ENCODE measurements around the gene LRP1B. TPM values are rescaled to one million over a fixed set of nuclear protein-coding genes. Genes with fewer than 3 reads are reported as not detected.

Gene LRP1B
- total RNA-seq, 2 donors from 2014 or later, result 0.52 to 3.0 TPM

DNA sequence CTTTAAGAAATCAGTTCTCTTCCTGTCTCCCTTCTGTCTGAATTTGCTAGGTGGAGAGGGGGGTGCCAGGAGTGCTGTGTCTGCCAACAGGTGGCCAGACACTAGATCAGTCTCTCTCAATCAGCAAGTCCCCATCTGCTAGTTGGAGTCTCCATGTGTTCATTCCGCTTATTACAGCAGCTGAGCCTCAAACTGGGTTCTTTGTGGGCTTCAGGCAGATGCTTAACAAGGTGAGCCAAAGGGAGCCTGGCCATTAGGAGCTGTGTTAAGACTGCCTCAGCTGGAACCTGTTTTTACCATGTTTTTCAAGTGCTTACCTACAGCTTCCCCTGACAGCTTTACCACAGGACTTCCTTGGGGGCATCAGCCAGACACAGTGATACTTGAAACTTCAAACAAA, 401.9 kb downstream of the LRP1B start:
- Histone ChIP-seq H3K9me3 (no peaks in the 10 kb centered on the region), H3K27ac (no peak overlapping the region), H3K27me3 (no peaks in the 10 kb centered on the region), H3K4me3 (no peak overlapping the region), H3K4me1 (no peaks in the 10 kb centered on the region), H3K36me3 (replicated peaks in 1 of 2; ENCODE audit: insufficient read depth in 1 of 2, low read depth in 2 of 2) (no peaks in the 10 kb centered on the region)
- intact Hi-C loops (cut with DNase I), result no loop called here
- 57 to 90% methylated on average over 1 of the region's 1 CpG for WGBS, 2 donors
- ATAC-seq (no peak), DNase-seq (no peak)
- TF ChIP-seq POLR2A (IDR thresholded peaks at IDR 0.05) (no peak), CTCF (IDR thresholded peaks at IDR 0.05) (no peak)

- intact Hi-C loops (cut with DNase I), result no loop called here
Observed at GRCh38 chr2:141728142-141728541, 402.7 kb downstream of the LRP1B start.

DNA sequence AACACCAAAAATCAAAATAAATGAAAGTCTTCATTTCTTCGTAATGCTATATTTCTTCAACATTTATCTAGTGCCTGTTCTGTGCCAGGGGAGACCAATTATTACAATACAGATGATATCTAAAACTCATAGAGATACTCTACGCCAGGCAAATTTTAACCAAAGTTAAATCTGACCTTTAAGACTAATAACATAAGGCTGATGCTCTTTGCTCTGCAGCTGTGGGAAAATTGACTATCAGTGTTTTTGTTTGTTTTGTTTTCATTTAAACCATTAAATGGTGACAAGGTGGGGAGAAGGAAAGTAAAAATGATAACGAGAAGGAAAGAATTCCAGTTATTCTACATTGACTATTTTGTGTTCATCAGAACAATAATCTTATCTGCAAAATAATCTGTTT, 406.4 kb downstream of the LRP1B start:
- Histone ChIP-seq H3K27ac (no peak overlapping the region), H3K36me3 (replicated peaks in 1 of 2; ENCODE audit: insufficient read depth in 1 of 2, low read depth in 2 of 2) (no peaks in the 10 kb centered on the region), H3K4me1 (no peaks in the 10 kb centered on the region), H3K9me3 (no peaks in the 10 kb centered on the region), H3K4me3 (no peak overlapping the region), H3K27me3 (no peaks in the 10 kb centered on the region)
- intact Hi-C loops (cut with DNase I), result no loop called here
- ATAC-seq, result no peak
- TF ChIP-seq CTCF (IDR thresholded peaks at IDR 0.05) (no peak), POLR2A (IDR thresholded peaks at IDR 0.05) (no peak)
- no peak for DNase-seq
- WGBS, 2 donors, result 58 to 65% methylated on average over 3 of the region's 3 CpGs

More at GRCh38 chr2:141728142-141728541, 402.7 kb downstream of the LRP1B start:
- H3K9me3 ChIP-seq, result no peaks in the 10 kb centered on the region
- DNase-seq (no peak), ATAC-seq (no peak)
- H3K4me3 ChIP-seq, result no peak overlapping the region
- H3K27me3 ChIP-seq, result no peaks in the 10 kb centered on the region
- no peaks in the 10 kb centered on the region for H3K36me3 ChIP-seq (replicated peaks in 1 of 2; ENCODE audit: insufficient read depth in 1 of 2, low read depth in 2 of 2)
- whole genome bisulfite sequencing, 2 donors, result 63 to 67% methylated on average over 3 of the region's 3 CpGs
- no peaks in the 10 kb centered on the region for H3K4me1 ChIP-seq
- no peak overlapping the region for H3K27ac ChIP-seq
- TF ChIP-seq CTCF (IDR thresholded peaks at IDR 0.05) (no peak), POLR2A (IDR thresholded peaks at IDR 0.05) (no peak)

DNA sequence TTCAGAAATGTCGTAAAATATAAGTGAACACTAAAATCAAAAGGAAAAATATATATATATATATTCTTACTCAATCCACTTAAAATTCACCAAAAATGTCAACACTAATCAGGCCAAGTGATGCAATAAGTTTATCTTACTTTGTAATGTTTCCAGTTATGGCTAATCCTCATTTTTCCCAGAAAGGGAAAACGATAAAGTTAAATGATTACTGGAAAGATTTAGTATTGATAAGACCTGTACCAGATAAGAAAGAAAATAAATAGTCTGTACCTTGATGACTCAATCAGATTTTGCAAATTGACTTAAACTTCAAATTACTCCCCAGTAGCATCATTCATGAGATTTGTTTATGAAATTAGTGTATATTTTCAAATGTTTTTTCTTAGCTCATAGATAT, 407.0 kb downstream of the LRP1B start:
- no peak for ATAC-seq
- no peaks in the 10 kb centered on the region for H3K4me1 ChIP-seq
- no peak for DNase-seq
- no peak for TF ChIP-seq CTCF (IDR thresholded peaks at IDR 0.05)
- H3K27ac ChIP-seq, result no peak overlapping the region
- H3K27me3 ChIP-seq, result no peaks in the 10 kb centered on the region
- no peaks in the 10 kb centered on the region for H3K36me3 ChIP-seq (replicated peaks in 1 of 2; ENCODE audit: insufficient read depth in 1 of 2, low read depth in 2 of 2)
- no peaks in the 10 kb centered on the region for H3K9me3 ChIP-seq
- WGBS, 2 donors, result 48 to 56% methylated on average over 2 of the region's 2 CpGs
- intact Hi-C loops (cut with DNase I), result no loop called here
- no peak overlapping the region for H3K4me3 ChIP-seq

- Histone ChIP-seq H3K36me3 (replicated peaks in 1 of 2; ENCODE audit: insufficient read depth in 1 of 2, low read depth in 2 of 2) (no peaks in the 10 kb centered on the region), H3K27ac (no peak overlapping the region), H3K27me3 (no peaks in the 10 kb centered on the region), H3K4me3 (no peak overlapping the region), H3K4me1 (no peaks in the 10 kb centered on the region), H3K9me3 (no peaks in the 10 kb centered on the region)
- 53 to 68% methylated on average over 3 of the region's 3 CpGs for WGBS, 2 donors
- intact Hi-C loops (cut with DNase I), result no loop called here
- TF ChIP-seq POLR2A (IDR thresholded peaks at IDR 0.05) (no peak), CTCF (IDR thresholded peaks at IDR 0.05) (no peak)
- ATAC-seq (no peak), DNase-seq (no peak)
Observed at GRCh38 chr2:141720476-141720875, 410.3 kb downstream of the LRP1B start.
